ENCODE data around the gene ATP6AP2.

ATP6AP2 gene

GRCh38 chrX:40646489-40647306 is 65.9 kb downstream of the ATP6AP2 start:
- peak; percentile 34 for DNase-seq

- peak; percentile 83 for DNase-seq
These were observed 66.8 kb downstream of the ATP6AP2 start, which contains the start of gene CXorf38 for GRCh38 chrX:40647307-40648197. CXorf38 (minus strand) TSS chrX:40647561; CDS start chrX:40647520, 41 bp downstream.

- peak; percentile 42 for DNase-seq
These were observed 71.0 kb downstream of the ATP6AP2 start for GRCh38 chrX:40651620-40652223.

- DNase-seq: no peak
These were observed 71.9 kb downstream of the ATP6AP2 start for GRCh38 chrX:40652664-40653063.

GRCh38 chrX:40653535-40653934 is 72.8 kb downstream of the ATP6AP2 start:
- no peak for DNase-seq
